VCaP (cell line): Measurements from ENCODE around the gene ITPR3.

Experiments used
- H3K27ac ChIP-seq: fragments of 450-650 bp; 2 replicates; pipeline ENCODE4 v1.5.1; 2017
- TF ChIP-seq, protein P1 (sequence below): fragments of 450-650 bp; conservative IDR thresholded peaks from 2 replicates; pipeline ENCODE4 v1.5.1; 2017; ENCODE audit warnings: mild to moderate bottlenecking, moderate library complexity

Gene ITPR3

DNA sequence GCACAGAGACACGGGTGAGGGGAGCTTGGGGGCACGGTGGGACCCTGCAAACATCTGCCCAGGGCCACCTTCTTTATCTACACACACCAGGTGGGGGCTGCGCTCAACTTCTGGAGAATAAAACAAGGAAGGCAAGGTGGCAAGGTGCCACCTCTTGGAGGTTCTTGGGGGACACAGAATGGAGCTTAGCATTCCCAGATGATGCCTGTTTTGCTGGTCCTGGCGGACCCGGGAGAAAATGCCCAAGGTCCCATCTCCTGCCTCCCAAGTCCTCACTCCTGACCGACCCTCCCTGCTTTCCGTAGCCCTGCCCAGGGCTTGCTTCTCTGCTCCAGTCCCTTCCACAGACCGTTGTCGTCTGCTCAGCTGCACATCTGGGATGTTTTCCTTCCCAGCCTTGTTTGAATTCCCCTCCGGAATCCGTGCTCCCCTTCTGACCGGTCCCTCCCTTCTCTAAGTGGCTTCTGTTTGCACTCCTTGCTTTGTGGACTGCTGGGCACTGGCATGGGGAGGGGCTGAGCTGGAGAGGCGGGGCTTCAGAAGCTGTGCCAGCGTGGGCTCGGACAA is 13.1 kb downstream of the ITPR3 start:
- TF ChIP-seq, protein P1, sequence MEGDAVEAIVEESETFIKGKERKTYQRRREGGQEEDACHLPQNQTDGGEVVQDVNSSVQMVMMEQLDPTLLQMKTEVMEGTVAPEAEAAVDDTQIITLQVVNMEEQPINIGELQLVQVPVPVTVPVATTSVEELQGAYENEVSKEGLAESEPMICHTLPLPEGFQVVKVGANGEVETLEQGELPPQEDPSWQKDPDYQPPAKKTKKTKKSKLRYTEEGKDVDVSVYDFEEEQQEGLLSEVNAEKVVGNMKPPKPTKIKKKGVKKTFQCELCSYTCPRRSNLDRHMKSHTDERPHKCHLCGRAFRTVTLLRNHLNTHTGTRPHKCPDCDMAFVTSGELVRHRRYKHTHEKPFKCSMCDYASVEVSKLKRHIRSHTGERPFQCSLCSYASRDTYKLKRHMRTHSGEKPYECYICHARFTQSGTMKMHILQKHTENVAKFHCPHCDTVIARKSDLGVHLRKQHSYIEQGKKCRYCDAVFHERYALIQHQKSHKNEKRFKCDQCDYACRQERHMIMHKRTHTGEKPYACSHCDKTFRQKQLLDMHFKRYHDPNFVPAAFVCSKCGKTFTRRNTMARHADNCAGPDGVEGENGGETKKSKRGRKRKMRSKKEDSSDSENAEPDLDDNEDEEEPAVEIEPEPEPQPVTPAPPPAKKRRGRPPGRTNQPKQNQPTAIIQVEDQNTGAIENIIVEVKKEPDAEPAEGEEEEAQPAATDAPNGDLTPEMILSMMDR = no peak
- H3K27ac ChIP-seq = peak overlapping the region; percentile 59

- H3K27ac ChIP-seq = 0 out of 2 replicates have a peak overlapping the region, but pooled peaks have one; percentile 59
- TF ChIP-seq, protein P1 = no peak
Measured at GRCh38 chr6:33634946-33635345, 13.8 kb downstream of the ITPR3 start.

DNA sequence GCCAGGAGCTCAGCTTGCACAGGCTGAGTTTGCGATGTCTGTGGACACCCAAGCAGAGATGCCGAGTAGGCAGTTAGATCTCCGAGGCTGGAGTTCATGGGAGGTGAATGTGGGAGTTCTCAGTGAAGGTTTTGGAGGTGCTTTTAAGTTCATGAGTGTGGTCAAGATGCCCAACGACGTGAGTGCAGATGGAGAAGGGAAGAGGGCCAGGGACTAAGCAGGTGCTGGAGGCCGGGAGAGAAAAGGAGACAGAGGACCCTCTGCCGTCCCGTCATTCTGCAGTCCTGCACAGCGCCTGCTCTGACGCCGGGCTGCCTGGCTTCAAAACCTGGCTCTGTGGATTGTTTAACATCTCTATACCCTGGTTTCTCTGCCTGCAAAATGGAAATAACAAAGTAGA is 15.5 kb downstream of the ITPR3 start:
- TF ChIP-seq, protein P1 = no peak
- no peak overlapping the region for H3K27ac ChIP-seq

DNA sequence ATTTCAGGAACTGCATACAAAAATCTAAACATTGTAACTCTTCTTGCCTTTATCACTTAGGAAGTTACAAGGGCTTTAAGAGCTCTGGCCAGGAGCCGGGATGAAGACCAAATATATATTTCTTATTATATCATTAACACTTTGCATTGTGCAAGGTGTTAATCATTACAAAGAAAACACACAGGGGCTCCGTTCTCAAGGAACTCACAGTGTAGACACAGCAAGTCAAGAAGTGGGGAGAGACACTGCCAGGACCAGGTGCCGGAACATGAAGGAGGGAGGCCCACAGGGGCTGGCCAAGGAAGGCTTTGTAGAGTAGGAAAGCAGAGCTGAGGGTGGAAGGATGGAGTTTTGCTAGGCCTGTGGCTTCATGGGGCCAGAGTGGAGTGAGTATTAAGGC is 17.4 kb downstream of the ITPR3 start:
- TF ChIP-seq, protein P1 = no peak
- no peak overlapping the region for H3K27ac ChIP-seq

GRCh38 chr6:33639559-33639958 is 18.4 kb downstream of the ITPR3 start:
- TF ChIP-seq, protein P1 = no peak
- H3K27ac ChIP-seq = no peak overlapping the region

DNA sequence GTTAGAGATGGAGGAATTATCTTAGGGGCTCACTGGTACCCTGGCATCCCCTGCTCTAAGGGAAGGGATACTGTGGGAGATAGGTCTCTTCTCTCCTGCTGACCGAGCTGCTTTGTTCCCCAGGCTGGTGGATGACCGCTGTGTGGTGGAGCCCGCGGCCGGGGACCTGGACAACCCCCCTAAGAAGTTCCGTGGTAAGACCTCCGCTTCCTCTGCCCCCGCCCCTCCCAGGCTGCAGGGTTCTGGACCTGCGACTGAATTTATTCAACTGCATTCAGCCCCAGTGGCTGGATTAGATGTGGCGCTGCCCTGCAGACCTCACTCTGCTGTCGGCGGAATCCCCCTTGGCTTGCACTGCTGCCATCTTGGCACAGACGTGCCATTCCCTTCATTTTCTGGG is 19.2 kb downstream of the ITPR3 start:
- H3K27ac ChIP-seq = no peak overlapping the region
- TF ChIP-seq, protein P1 = no peak

- no peak overlapping the region for H3K27ac ChIP-seq
- TF ChIP-seq, protein P1 = no peak
Measured at GRCh38 chr6:33641144-33641543, 20.0 kb downstream of the ITPR3 start.
